ENCODE results near the gene MRGPRE. TPM values are rescaled to one million over a fixed set of nuclear protein-coding genes. Genes with fewer than 3 reads are reported as not detected.

MRGPRE gene
- polyA plus RNA-seq, 1 donor (not counting 4 experiments of a cell fraction or from before 2014, with no cell fraction given): not detected

- Histone ChIP-seq H3K9ac (ENCODE audit: control insufficient read depth, extremely low read depth, insufficient read depth, low read length) (no peak overlapping the region), H3K9me3 (ENCODE audit: control insufficient read depth, low read depth, low read length) (no peaks in the 10 kb centered on the region), H3K4me1 (ENCODE audit: control insufficient read depth, extremely low read depth, insufficient read depth, low read length) (no peaks in the 10 kb centered on the region), H3K4me3 (ENCODE audit: control insufficient read depth in 2 of 3, extremely low read depth in 1 of 3, insufficient read depth in 2 of 3, low read depth in 1 of 3, low read length in 3 of 3) (no peak overlapping the region), H3K27me3 (ENCODE audit: control insufficient read depth, extremely low read depth, insufficient read depth, low read length) (peaks cover 28% of the 10 kb centered on the region), H3K4me2 (ENCODE audit: control insufficient read depth, extremely low read depth, insufficient read depth, low read depth, low read length) (no peak overlapping the region), H3K27ac (ENCODE audit: control insufficient read depth, insufficient read depth, low read length) (no peak overlapping the region), H3K36me3 (ENCODE audit: control insufficient read depth in 2 of 2, extremely low read depth in 1 of 2, insufficient read depth in 2 of 2, low read length in 2 of 2) (no peaks in the 10 kb centered on the region), H2AFZ (ENCODE audit: control insufficient read depth, low read length) (no peak overlapping the region), H3K79me2 (ENCODE audit: control insufficient read depth, insufficient read depth, low read length) (no peaks in the 10 kb centered on the region), H3K9me1 (ENCODE audit: control insufficient read depth, extremely low read depth, insufficient read depth, low read length) (no peaks in the 10 kb centered on the region), H4K20me1 (ENCODE audit: control insufficient read depth, extremely low read depth, insufficient read depth, low read length) (no peaks in the 10 kb centered on the region)
- no peak for DNase-seq (ENCODE audit: low read depth, low spot score)
- TF ChIP-seq, protein P1, sequence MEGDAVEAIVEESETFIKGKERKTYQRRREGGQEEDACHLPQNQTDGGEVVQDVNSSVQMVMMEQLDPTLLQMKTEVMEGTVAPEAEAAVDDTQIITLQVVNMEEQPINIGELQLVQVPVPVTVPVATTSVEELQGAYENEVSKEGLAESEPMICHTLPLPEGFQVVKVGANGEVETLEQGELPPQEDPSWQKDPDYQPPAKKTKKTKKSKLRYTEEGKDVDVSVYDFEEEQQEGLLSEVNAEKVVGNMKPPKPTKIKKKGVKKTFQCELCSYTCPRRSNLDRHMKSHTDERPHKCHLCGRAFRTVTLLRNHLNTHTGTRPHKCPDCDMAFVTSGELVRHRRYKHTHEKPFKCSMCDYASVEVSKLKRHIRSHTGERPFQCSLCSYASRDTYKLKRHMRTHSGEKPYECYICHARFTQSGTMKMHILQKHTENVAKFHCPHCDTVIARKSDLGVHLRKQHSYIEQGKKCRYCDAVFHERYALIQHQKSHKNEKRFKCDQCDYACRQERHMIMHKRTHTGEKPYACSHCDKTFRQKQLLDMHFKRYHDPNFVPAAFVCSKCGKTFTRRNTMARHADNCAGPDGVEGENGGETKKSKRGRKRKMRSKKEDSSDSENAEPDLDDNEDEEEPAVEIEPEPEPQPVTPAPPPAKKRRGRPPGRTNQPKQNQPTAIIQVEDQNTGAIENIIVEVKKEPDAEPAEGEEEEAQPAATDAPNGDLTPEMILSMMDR (optimal IDR thresholded peaks at IDR 0.05 in 1 of 3, IDR thresholded peaks at IDR 0.05 in 1 of 3, conservative IDR thresholded peaks at IDR 0.05 in 1 of 3; ENCODE audit: extremely low read depth in 1 of 3, insufficient read depth in 2 of 3, low read length in 3 of 3): no peak
- TF ChIP-seq EZH2 (IDR thresholded peaks at IDR 0.05; ENCODE audit: low read length): no peak
- FAIRE-seq: no peak
- dilution Hi-C loops (cut with MboI; ENCODE audit: extremely low pct_ligation_motif_present, low sequenced_read_pairs): no loop called here
These were observed 739 bp upstream of the MRGPRE start for GRCh38 chr11:3232956-3233355.

DNA sequence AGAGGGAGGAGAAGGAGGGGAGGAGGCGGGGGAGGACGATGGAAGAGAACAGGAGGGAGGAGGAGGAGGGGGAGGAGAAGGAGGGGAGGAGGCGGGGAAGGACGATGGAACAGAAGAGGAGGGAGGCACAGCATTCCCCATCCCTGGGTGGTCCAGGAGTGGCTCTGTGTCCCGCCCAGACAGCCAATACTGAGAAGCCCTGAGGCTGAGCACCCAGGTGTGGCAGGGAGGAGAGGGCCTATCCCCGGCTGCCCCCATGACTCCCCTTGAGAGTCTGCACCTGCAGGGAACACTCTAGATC, 717 bp downstream of the MRGPRE start:
- H3K79me2 ChIP-seq (ENCODE audit: control insufficient read depth, insufficient read depth, low read length): no peaks in the 10 kb centered on the region
- no peaks in the 10 kb centered on the region for H3K4me1 ChIP-seq (ENCODE audit: control insufficient read depth, extremely low read depth, insufficient read depth, low read length)
- no peak for DNase-seq (ENCODE audit: low read depth, low spot score)
- H3K9me3 ChIP-seq (ENCODE audit: control insufficient read depth, low read depth, low read length): no peaks in the 10 kb centered on the region
- dilution Hi-C loops (cut with MboI; ENCODE audit: extremely low pct_ligation_motif_present, low sequenced_read_pairs): no loop called here
- no peaks in the 10 kb centered on the region for H3K9me1 ChIP-seq (ENCODE audit: control insufficient read depth, extremely low read depth, insufficient read depth, low read length)
- H2AFZ ChIP-seq (ENCODE audit: control insufficient read depth, low read length): no peak overlapping the region
- H3K27ac ChIP-seq (ENCODE audit: control insufficient read depth, insufficient read depth, low read length): no peak overlapping the region
- no peaks in the 10 kb centered on the region for H3K36me3 ChIP-seq (ENCODE audit: control insufficient read depth in 2 of 2, extremely low read depth in 1 of 2, insufficient read depth in 2 of 2, low read length in 2 of 2)
- no peak overlapping the region for H3K4me3 ChIP-seq (ENCODE audit: control insufficient read depth in 2 of 3, extremely low read depth in 1 of 3, insufficient read depth in 2 of 3, low read depth in 1 of 3, low read length in 3 of 3)
- no peak overlapping the region for H3K9ac ChIP-seq (ENCODE audit: control insufficient read depth, extremely low read depth, insufficient read depth, low read length)
- no peak overlapping the region for H3K4me2 ChIP-seq (ENCODE audit: control insufficient read depth, extremely low read depth, insufficient read depth, low read depth, low read length)
- no peak for FAIRE-seq
- peaks cover 28% of the 10 kb centered on the region for H3K27me3 ChIP-seq (ENCODE audit: control insufficient read depth, extremely low read depth, insufficient read depth, low read length)
- no peaks in the 10 kb centered on the region for H4K20me1 ChIP-seq (ENCODE audit: control insufficient read depth, extremely low read depth, insufficient read depth, low read length)
- no peak for TF ChIP-seq EZH2 (IDR thresholded peaks at IDR 0.05; ENCODE audit: low read length)
- TF ChIP-seq, protein P1 (optimal IDR thresholded peaks at IDR 0.05 in 1 of 3, IDR thresholded peaks at IDR 0.05 in 1 of 3, conservative IDR thresholded peaks at IDR 0.05 in 1 of 3; ENCODE audit: extremely low read depth in 1 of 3, insufficient read depth in 2 of 3, low read length in 3 of 3): no peak

Data from keratinocyte (primary cell).